ENCODE data around the gene ARHGAP24. TPM values are rescaled to one million over a fixed set of nuclear protein-coding genes. Genes with fewer than 3 reads are reported as not detected.

Gene ARHGAP24
- total RNA-seq, 2 donors from 2014 or later, result 66.8 to 85.6 TPM

- H3K4me3 Mint-ChIP-seq, result no peak overlapping the region
Observed at GRCh38 chr4:86006057-86006456, 531.1 kb downstream of the ARHGAP24 start.

GRCh38 chr4:86007042-86007441 is 532.1 kb downstream of the ARHGAP24 start:
- Mint-ChIP-seq H3K27ac (no peak overlapping the region), H3K4me3 (no peak overlapping the region), H3K36me3 (ENCODE audit: low read depth) (peaks cover 20% of the 10 kb centered on the region), H3K4me1 (no peaks in the 10 kb centered on the region), H3K27me3 (ENCODE audit: insufficient read depth) (no peaks in the 10 kb centered on the region), H3K9me3 (no peaks in the 10 kb centered on the region)
- no peak for TF ChIP-seq CTCF (conservative IDR thresholded peaks at IDR 0.05)
- Histone ChIP-seq H3K4me3 (ENCODE audit: low read length) (no peak overlapping the region), H3K9ac (ENCODE audit: extremely low read depth, low read length, poor library complexity, severe bottlenecking) (no peak overlapping the region), H3K27me3 (ENCODE audit: control insufficient read depth, insufficient read depth, low read length, poor library complexity, severe bottlenecking) (no peaks in the 10 kb centered on the region), H3K9me3 (ENCODE audit: control insufficient read depth, low read length) (no peaks in the 10 kb centered on the region), H3K36me3 (ENCODE audit: control insufficient read depth, insufficient read depth, low read length) (peaks cover 11% of the 10 kb centered on the region), H3K27ac (ENCODE audit: low read depth, low read length) (no peak overlapping the region), H3K4me1 (ENCODE audit: control insufficient read depth, insufficient read depth, low read length) (no peaks in the 10 kb centered on the region)
- DNase-seq, result no peak
- WGBS, 2 experiments (ENCODE audit: insufficient coverage in 1 of 2, insufficient read length in 1 of 2), result 95% methylated on average over 4 to 6 of the region's 6 CpGs

More at GRCh38 chr4:86006057-86006456, 531.1 kb downstream of the ARHGAP24 start:
- Histone ChIP-seq H3K36me3 (ENCODE audit: control insufficient read depth, insufficient read depth, low read length) (peaks cover 11% of the 10 kb centered on the region), H3K4me3 (ENCODE audit: low read length) (no peak overlapping the region), H3K4me1 (ENCODE audit: control insufficient read depth, insufficient read depth, low read length) (no peaks in the 10 kb centered on the region), H3K9me3 (ENCODE audit: control insufficient read depth, low read length) (no peaks in the 10 kb centered on the region), H3K27me3 (ENCODE audit: control insufficient read depth, insufficient read depth, low read length, poor library complexity, severe bottlenecking) (no peaks in the 10 kb centered on the region), H3K27ac (ENCODE audit: low read depth, low read length) (no peak overlapping the region), H3K9ac (ENCODE audit: extremely low read depth, low read length, poor library complexity, severe bottlenecking) (no peak overlapping the region)
- H3K27me3 Mint-ChIP-seq (ENCODE audit: insufficient read depth), result no peaks in the 10 kb centered on the region
- H3K4me1 Mint-ChIP-seq, result no peaks in the 10 kb centered on the region
- H3K27ac Mint-ChIP-seq, result no peak overlapping the region
- H3K36me3 Mint-ChIP-seq (ENCODE audit: low read depth), result peaks cover 30% of the 10 kb centered on the region
- DNase-seq, result no peak
- no peak for TF ChIP-seq CTCF (conservative IDR thresholded peaks at IDR 0.05)
- no peaks in the 10 kb centered on the region for H3K9me3 Mint-ChIP-seq

GRCh38 chr4:86011117-86011516 is 536.2 kb downstream of the ARHGAP24 start:
- Mint-ChIP-seq H3K9me3 (no peaks in the 10 kb centered on the region), H3K27ac (no peak overlapping the region), H3K27me3 (ENCODE audit: insufficient read depth) (no peaks in the 10 kb centered on the region), H3K4me1 (peaks cover 8% of the 10 kb centered on the region), H3K36me3 (ENCODE audit: low read depth) (no peaks in the 10 kb centered on the region), H3K4me3 (no peak overlapping the region)
- 85 to 90% methylated on average over 1 of the region's 1 CpG for WGBS, 2 experiments (ENCODE audit: insufficient coverage in 1 of 2, insufficient read length in 1 of 2)
- Histone ChIP-seq H3K4me3 (ENCODE audit: low read length) (no peak overlapping the region), H3K27ac (ENCODE audit: low read depth, low read length) (no peak overlapping the region), H3K36me3 (ENCODE audit: control insufficient read depth, insufficient read depth, low read length) (no peaks in the 10 kb centered on the region), H3K9ac (ENCODE audit: extremely low read depth, low read length, poor library complexity, severe bottlenecking) (no peak overlapping the region), H3K4me1 (ENCODE audit: control insufficient read depth, insufficient read depth, low read length) (no peaks in the 10 kb centered on the region), H3K9me3 (ENCODE audit: control insufficient read depth, low read length) (no peaks in the 10 kb centered on the region), H3K27me3 (ENCODE audit: control insufficient read depth, insufficient read depth, low read length, poor library complexity, severe bottlenecking) (no peaks in the 10 kb centered on the region)
- no peak for DNase-seq
- TF ChIP-seq CTCF (conservative IDR thresholded peaks at IDR 0.05), result no peak

Data from endodermal cell (in vitro differentiated cells).